HG03103 (cell line): Measurements from ENCODE around the gene PCDH9.
"Not testable (repeated sequence)": the region's sequence is repeated elsewhere in the genome, so short reads cannot be mapped to it uniquely, and the experiment has no call there.

ENCODE experiments used
- ATAC-seq: cut with Tn5 transposase; IDR thresholded peaks from one replicate; pipeline ENCODE4 v1.9.1; 2021; ENCODE audit warnings: low read depth; ENCODE audit not compliant: unreplicated experiment

Gene PCDH9

DNA sequence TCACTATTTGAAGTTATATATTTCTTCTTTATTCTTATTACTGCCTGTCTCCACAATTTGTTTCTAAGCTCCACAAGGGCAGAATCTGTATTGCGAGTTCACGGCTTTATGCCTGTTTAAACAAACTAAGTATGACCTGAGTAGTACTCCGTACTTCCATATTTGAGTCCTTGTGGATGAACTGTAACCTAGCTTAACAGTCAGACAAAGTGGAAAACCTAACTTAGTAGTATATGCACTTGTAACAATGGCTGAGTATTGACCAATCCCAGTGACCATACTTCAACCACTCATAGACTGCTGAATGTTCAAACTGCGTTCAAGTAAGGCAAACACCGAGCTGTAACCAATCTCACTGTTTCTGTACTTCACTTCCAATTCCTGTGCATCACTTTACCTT, 292.7 kb downstream of the PCDH9 start:
- ATAC-seq: no peak

DNA sequence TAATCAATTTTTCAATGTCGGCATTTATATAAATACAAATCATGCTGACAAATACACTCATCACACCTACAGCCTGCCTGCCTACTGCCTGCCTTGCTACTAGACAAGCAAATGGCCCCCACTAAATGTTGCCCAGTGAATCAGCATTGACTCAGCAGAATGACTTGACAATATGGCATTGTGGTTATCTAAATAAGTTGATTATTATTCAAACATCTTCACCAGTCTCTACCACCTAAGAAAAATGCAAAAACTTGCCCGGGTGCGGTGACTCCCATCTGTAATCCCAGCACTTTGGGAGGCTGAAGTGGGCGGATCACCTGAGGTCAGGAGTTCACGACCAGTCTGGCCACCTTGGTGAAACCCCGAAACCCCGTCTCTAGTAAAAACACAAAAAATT, 296.1 kb downstream of the PCDH9 start:
- ATAC-seq: no peak

DNA sequence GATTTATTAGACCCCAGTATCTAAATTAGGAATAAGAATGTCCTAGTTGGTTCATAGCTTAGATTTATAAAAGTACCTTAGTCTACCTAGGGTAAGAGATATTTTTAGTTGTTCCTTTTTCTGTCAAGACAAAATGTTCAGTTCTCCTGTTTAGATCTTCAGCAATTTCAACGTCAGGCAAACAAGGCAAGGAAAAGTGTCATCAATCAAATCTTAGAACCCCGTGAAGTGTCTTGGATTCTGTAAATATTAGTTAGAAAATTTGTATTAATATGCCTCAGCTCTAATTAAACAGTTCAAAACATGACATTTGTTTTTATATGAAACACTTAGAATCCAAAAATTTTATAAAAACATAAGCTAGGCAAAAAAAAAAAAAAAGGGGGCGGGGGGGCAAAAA, 296.6 kb downstream of the PCDH9 start:
- ATAC-seq: no peak

DNA sequence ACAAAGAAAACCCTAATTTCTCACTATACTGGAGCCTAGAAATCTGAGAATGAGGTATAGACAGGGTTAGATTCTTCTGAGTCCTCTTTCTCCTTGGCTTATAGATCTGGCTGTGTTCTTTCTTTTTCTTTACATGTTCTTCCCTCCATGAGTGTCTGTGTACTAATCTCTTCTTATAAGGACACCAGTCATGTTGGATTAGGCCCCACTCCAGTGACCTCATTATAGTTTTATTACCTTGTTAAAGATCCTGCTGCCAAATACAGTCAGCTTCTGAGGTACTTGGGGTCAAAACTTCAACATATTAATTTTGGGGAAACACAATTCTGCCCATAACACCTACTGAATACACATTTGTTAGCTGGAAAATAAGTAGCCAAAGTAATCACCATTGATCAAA, 302.6 kb downstream of the PCDH9 start:
- ATAC-seq: no peak

DNA sequence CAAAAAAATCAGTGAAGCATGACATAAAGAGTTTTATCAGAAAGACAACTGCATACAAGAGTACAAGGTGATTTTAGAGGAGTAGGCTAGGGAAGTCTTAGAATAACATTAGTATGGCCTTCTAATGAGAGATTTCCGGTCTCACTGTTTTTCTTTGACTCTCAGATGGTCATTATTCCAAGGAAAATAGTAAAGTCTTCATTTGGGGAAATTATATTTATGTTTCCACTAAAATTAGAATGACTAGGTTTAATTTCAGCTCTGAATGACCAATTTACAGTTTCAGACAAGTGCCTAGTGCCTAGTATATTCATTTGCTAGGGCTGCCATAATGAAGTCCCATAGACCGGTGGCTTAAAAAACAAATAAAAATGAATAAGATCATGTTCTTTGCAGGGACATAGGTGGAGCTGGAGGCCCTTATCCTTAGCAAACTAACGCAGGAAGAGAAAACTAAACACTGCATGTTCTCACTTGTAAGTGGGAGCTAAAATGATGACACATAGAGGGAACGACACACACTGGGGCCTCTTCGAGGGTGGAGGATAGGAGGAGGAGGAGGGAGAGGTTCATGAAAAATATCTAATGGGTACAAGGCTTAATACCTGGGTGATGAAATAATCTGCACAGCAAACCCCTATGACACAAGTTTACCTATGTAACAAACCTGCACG, 303.1 kb downstream of the PCDH9 start:
- no peak for ATAC-seq

DNA sequence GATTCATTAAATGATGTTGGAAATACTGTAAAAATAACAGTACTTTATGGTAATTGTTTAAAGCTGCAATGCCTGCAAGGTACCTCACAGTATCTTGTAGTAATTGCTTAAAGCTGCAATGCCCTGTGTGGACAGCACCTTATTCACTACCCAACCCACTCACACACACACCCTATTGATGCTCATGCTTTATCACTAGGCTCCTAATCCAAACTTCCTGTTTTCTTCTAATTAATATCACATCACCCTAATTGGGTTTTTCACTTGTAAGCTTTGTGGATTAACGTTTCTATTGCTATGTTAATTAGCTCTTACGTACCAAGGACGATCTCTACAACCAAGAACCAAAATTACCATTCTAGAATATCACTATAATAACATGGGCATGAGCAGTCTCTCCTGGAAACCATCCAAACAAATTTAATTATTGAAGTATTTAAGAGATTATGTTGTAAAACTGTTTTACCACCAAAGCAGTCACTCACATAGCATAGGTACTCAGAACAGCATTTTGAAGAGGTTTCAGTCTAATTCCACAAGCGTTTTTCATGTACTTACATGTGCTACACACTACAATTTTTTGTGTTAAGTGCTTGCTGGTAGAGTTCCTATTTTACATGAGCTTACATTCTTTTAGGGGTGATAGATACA, 303.8 kb downstream of the PCDH9 start:
- ATAC-seq: no peak

DNA sequence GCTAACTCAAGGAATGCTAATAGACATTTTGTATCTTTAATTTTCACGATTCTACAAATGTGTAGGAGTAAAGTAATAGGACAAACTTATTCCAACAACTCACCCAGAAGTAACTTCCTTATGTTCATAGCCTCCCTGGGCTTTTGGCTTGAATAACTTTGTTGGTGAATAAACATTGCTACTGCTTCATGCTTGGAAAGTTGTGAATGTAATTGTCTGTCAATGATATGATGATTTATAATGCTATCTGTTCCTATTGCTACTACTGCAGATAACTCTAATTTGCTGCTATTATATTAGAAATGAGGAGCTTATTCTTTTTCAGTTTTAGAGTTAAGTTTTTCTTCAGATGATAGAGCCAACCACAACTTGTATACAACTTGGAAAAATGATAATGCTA, 307.7 kb downstream of the PCDH9 start:
- no peak for ATAC-seq

DNA sequence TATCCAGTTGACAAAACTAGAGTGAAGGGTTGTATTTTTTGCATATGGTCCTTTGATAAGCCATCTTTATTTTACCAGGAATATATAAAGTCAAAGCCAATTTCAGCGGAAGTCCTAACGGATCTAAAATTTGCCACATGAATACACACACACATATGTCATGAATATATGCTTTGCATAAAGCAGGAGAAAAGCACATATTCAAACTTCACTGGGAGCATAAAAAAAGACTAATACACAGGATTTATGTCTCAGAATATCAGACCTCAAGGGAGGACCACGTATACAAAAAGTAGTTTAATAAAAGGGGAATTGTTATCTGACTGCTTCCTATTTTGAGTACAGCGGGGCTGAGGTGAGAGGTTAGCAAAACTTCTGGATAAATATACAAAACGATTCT, 308.7 kb downstream of the PCDH9 start:
- ATAC-seq: no peak

DNA sequence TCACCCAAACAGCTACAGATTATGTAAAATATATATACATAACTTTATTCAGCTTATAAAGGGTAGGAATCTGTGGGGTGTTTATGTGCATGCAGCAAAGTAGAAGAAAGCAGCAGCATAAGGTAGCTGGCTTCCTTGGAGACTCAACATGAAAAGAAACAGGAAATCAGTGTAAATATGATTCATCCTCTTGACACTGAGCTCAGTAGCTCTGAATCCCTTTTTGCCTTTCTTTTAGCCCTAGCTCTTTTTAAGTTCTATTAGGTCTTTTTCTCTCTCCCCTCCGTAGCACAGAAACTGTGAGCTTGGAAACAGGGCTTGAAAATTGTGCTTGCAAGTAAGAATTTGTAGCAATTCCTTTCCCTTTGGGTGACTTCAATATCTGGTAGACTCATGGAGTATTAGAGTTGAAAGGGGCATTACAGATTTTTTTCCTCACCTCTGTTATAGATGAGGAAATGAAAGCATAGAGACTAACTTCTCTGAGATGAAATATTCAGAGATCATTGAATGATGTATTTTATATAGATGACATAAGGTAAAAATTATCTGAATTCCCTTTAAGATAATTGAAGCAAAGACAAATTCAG, 314.4 kb downstream of the PCDH9 start:
- ATAC-seq: no peak

DNA sequence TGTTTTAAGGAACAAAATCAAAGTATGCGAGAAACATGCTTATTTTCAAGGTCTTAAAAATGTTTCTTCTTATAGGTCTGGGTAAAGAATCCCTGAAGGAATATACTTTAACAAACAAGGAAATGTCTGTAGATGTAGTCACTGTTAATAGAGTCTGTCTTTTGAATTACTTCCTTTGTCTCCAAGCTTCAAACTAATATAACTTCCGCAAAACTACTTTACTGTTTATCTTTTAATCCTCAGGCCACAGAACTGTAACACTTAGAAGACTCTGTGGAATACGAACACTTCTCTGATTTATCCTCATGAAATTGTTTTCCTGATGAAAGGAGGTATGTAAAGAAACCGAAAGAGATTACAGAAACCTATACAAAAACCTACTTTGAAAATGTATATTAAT, 316.0 kb downstream of the PCDH9 start:
- no peak for ATAC-seq

DNA sequence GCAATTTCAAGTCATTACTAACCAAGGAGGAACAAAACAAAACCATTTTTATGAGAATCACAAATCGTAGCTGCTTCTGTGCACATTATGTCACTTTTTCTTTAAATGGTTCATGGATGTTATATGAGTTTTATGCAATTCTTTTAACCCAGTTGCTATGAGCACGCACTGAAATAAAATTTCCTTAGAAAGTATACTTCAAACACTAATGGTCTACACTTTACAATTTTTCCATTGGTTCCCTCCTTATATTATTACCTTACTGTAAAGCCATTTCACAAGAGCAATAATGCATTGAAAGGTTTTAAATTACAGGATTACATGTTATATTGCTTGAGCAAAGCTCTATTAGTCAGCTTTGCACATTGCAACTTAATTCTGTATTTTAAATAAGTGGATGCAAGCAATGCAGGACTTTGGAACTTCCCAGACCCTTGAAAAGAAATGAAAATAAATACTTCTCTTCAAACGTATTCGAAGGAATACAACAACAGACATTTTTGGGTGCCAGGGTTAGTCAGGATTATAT, 318.7 kb downstream of the PCDH9 start:
- no peak for ATAC-seq

DNA sequence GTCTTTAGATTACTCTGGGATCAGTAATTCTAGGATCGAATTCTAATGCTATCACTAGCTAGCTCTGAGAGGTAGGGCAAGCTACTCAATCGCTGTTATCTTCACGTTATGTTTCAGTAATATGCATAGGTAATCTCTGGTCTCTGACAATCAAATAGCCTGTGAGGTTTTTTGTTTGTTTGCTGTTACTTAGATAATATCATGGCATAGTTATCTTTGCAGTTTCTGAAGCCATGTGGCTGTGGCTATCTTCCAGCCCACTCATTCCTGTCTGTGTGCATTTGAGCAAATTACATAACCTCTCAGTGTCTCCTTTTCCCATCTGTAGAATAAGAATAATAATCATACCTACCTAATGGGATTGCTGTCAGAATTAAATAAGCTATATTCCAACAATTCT, 330.2 kb downstream of the PCDH9 start:
- no peak for ATAC-seq

DNA sequence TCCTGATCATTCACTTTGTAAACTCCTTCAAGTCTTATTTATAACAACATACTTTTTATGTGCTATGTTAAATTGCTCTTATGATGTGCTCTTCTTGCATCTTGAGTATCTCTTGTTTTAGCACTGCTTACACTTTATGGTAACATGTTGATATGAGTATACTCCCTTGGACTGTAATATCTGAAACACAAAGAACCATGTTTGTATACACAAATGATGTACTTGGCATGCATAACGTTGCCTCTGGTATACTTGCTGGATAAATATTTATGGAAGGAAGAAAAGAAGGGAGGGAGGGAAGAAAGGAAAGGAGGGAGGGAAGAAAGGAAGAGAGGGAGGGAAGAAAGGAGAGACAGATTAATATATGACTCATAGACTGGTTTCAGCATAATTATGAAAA, 333.2 kb downstream of the PCDH9 start:
- no peak for ATAC-seq

DNA sequence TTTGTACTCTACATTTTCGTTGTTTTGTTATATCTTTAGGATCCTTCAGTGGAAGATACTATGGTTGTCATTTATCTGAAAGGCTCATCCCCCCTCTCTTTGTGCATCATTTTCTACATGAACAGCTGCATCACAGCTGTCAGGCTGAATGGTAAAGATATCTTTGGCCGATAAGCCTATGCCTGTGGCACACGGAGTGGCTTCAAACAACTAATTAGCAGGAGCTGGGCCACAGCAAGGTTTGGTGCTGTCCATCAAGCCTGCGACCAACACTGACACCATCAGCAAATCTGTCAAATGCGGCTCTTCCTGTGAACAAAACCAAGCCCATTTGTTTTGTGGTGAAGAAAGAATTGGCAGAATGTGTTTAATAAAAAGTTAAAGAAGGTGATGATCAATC, 334.4 kb downstream of the PCDH9 start:
- ATAC-seq: no peak

DNA sequence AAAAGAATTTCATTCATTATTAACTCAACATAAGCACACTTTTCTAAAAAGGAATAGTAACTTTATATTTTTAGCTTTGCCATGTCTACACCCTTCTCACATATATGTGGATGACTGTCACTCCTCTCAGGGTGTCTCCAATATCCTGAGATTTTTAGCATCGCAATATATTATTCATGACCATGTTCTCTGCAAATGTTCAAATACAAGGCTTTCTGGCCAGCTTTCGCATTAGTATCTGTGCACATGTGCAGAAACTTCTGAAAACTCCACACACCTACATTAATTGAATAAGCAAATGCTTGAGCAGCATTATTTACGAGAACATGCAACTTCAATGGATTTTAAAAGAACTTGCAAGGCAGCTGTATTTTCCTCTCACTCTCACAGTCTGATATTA, 334.8 kb downstream of the PCDH9 start:
- ATAC-seq: no peak

DNA sequence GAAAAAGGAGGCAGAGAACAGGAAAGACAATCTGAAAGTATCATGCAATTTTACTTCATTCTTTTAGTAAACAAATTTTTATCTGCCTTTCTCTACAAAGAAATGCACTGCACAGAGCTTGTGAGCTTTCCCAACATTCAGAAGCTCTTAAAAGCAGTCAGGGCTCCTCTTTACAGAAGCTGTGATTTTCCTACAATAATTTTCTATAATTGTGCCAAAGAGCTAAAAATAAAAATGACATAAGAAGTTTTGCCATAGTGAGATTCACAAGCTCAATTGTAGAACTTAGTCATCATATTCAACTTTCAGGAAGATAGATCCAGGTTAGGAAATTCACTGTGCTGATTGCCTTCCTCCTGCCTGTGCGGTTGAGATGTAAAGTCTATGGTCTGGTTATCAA, 341.4 kb downstream of the PCDH9 start:
- no peak for ATAC-seq

DNA sequence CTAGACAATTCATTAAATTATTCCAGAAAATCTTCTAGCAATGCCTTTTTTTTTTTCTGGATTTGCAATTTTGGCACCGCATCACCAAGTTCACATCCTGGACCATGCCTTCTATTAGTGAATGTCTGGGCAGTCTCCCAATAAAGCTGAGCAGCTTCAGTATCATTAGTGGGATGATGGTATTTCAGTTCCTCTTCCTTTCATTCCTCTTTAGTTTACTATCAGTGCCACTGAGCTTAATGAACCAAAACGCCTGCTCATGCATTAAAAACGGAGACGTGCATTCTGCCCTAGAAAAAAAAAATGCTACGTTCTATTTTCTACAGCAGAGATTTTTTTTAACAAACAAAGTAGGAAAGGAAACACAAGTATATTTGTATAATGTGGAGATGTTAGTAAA, 343.0 kb downstream of the PCDH9 start:
- peak; percentile 87 for ATAC-seq

DNA sequence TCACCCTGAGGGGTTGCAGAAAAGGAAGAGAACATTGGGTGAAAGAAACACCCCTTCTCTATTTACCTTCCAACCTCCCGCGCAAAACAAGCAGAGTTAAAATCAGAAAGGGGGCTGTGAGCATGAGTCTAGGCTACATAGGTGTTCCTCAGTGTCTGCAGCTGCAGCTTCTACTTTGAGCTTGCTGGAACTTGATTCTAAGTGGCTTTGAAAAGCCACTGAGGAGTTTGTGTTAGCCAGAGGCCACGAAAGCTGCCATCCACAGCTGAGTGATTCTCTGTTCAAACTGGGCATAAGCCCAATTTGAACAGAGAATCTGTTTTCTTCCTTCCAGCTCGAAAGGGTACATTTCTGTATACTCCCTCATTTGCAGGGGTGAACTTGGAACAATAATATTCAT, 343.9 kb downstream of the PCDH9 start:
- ATAC-seq: no peak

DNA sequence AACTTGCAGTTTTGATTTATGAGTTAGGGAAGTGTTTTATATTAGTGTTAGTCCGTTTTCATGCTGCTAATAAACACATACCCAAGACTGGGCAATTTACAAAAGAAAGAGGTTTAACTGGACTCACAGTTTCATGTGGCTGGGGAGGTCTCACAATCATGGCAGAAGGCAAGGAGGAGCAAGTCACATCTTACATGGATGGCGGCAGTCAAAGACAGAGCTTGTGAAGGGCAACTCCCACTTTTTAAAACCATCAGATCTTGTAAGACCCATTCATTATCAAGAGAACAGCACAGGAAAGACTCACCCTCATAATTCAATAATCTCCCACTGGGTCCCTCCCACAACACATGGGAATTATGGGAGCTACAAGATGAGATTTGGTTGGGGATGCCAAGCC, 349.0 kb downstream of the PCDH9 start:
- not testable (repeated sequence) for ATAC-seq

DNA sequence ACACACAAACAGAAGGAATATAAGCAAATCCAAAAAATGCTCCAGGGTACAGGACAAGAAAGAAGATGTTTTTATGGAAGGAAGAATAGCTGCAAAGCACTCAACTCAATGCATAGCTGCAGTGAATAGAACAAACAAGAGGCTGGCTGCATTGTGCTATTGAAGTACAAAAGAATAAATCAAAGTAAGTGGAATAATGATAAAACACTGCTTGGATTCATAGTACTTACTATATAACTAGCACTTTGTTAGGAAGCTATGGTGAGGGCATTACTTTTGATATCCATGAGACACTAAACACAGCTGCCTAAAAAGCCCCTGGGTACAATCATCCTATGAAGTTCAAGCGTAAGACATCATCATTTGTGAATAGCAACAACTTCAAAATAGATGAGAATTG, 350.1 kb downstream of the PCDH9 start:
- ATAC-seq: no peak

DNA sequence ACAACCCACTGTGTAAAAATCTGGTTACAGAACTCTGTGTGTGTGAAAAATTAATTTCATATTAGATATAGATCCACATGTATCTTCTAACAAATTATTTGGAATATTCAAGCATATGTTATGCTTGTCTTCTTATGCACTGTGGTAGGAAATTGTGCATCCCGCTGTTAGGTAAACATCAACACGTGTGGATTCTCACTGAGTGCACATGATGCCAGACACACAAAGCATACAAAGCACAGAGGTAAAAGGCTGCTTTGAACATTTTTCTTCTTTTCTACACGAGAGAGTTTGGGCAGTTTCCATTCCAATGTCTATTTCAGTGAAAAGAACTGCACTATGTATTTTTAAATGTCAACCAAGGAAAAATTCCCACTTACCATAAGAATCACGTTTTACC, 354.9 kb downstream of the PCDH9 start:
- no peak for ATAC-seq

DNA sequence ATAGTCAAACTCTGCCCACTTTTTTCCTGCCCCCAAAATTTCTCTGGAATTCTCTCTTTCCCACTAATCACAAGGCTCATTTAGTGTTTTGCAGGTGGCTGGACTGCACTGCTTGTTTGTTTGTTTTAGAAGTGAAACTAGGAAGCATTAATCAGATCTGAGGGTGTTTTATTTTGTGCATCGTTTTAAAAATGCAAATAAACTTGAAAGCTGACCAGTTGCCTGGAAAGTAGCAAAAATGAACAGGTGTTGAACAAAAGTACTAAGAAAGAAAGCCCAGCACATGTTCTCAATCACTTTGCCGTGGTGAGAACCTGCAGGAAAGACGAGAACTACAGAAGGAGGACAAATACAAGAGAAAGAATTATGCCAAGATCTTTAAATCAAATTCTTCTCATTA, 365.5 kb downstream of the PCDH9 start:
- ATAC-seq: no peak
